HG03280 (cell line): ENCODE results near the gene PRXL2A.

Experiments used
- ATAC-seq: cut with Tn5 transposase; IDR thresholded peaks from one replicate; pipeline ENCODE4 v1.9.1; 2021; ENCODE audit warnings: mild to moderate bottlenecking, moderate library complexity; ENCODE audit not compliant: unreplicated experiment

Gene PRXL2A

GRCh38 chr10:80460399-80461207 is 52.3 kb downstream of the PRXL2A start:
- no peak for ATAC-seq

DNA sequence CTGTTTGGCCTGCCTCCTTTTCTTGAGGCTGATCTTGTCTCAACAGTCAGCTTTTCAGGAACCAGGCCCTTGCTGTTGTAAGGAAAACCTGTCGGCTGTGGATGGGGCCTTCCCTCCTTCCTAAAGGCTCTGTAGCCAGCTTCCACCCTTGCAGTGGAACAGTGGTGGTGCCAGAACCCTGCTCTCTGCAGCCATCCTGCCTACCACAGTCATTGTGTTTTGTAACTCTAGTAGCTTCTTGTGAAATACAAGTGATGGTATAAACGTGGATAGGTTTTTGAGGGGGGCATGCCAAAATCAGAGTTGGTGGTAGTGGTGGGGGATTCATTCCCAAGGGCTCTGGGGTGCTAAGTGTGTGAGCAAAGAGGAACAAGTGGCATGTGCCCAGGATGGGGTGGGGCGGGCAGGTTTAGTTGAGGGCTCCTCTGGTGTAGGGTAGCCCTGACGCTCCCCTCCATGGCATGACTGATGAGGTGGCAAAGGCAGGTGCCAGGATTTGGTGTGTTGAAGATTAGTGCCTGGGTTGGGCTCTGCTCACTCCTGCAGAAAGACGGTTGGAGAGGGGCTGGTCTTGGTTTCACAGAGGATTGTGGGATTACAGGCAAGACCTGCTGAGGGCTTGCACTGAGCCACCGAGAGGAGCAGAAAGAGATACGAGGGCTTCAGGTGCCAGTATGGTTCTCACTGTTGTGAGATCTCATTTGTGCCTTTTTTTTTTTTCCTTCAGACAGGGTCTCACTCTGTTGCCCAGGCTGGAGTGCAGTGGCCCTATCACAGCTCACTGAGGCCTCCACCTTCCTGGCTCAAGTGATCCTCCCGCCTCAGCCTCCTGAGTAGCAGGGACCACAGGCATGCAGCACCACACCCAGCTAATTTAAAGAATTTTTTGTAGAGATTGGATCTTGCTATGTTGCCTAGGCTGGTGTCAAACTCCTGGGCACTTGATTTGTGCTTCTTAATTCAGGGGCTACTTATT is 53.1 kb downstream of the PRXL2A start:
- ATAC-seq: no peak

DNA sequence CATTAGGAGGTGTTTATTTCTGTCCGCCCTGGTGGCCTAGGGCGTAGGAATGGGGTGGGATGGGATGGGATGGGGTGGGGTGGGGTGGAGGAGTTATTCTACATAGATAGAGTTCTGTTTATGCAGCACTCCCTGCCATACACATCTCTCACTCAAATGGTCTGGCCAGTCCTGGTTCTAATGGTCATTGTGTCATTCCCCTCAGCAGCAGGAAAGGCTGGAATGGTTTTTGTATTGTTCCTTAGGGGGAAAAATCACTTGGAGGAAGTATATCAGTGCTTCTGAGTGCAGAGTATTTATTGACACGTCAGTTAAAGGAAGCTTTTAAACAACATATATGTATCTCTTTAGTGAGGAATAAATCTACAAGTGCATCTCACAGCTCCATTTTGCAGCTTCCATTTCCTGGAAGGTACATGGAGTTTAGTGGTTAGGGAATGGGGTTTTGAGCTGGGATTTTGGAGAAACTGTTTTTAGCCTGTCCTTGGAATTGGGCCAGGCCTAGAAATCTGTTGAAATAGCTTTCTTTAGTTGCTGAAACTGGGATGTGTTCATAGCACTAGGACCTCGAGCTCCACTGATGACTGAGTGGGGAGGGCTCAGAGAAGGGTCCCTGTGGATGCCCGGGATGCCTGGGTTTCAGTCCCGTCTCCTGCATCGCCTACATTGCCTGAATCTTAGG is 54.1 kb downstream of the PRXL2A start:
- ATAC-seq: no peak

- ATAC-seq: no peak
These were observed 54.8 kb downstream of the PRXL2A start for GRCh38 chr10:80462981-80463741.

GRCh38 chr10:80463868-80464267 is 55.5 kb downstream of the PRXL2A start:
- no peak for ATAC-seq

DNA sequence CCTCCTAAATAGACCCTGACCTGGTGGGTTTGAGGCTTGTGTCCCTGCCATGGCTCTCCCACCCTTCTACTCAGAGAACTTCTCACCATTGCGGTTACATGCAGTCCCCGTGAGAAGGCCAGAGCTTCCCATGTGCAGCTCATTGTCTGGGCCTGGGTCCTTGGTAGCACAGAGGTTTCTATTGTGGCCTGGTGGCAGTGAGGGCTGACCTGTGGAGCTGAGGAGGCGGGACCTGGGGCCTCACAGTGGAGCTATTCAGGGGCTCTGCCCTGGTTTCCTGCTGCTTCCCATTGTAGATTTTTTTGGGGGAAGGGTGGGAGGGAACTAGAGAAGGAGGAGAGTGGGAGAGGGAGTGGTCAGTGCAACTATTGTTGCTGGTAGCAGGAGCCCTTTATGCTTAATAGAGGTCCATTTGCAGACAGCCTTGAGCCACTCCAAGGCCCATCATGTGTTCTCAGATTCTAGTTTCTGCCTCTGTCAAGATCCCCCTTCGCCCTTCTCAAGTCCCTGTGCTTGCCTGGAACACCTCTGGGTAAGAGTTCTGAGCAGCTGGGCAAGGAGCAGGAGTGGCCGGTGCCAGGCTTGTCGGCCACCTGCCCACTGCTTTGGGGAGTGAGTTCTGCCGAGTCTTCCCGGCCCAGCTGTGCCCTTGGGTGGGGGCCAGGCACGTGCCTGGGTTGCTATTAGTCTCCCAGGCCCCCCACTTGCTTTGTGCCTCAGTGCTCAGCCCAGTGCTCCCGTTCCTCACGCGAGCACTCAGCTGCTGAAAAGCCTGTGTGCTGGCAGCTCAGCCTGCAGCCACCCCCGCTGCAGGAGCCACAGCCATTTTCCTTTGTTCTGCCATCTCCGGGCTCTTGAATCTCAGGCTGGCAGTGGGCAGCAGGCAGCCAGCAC is 56.5 kb downstream of the PRXL2A start:
- no peak for ATAC-seq

- ATAC-seq: no peak
These were observed 57.1 kb downstream of the PRXL2A start for GRCh38 chr10:80465451-80465835.

GRCh38 chr10:80465839-80466590 is 57.7 kb downstream of the PRXL2A start:
- peak; percentile 48 for ATAC-seq

DNA sequence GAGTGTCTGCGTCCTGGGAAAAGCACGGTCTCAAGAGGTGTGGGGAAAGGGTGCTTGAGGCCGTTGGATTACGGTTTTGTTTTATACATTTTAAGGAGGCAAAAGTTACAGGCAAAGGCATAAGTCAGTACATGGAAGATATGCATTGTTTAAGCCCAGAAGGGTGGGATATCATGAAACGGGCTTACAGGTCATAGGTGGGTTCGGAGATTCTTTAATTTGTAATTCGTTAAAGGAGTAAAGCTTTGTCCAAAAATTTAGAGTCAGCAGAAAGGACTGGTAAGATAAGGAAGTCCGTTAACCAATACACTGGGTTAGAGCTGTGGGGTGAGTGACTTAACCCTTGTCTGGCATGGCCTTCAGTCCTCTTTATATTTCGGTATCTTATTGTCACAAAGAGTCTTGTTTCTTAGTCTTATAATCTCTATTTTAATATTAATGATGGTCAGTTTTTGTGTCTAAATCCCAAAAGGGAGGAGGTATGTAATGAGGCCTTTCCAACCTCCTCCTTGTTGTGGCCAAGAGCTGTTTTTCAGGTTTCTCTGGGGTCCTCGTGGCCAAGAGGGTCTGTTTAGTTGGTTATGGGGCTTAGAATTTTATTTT is 58.5 kb downstream of the PRXL2A start:
- no peak for ATAC-seq

- no peak for ATAC-seq
These were observed 59.7 kb downstream of the PRXL2A start for GRCh38 chr10:80468002-80468401.

DNA sequence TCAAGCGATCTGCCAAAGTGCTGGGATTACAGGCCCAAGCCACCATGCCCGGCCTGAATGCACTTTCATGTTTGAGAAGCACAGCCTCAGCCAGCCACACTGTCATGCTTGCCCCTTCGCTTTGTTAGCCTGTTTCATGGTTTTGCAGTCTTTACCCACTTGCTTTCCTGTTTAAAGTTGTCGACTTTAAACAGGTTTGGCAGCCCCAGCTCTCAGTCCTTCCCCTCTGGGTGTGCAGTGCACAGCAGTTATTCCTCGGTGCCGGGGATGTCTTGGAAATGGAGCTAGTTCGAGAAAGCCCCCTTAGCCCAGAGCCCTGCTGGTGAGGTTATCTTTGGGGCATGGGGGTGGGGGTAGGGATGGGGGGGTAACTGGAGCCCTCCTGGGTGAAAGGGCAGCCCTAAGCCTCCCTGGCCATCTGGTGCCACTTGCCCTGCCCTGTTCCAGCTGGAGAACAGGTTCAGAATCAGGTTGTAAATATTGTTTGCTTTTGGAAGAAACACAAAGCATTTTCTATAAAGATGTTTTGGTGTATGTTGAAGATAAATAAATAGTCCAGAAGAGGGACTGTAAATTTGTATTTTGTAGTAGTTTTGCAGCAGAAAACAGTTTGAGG is 60.6 kb downstream of the PRXL2A start:
- no peak for ATAC-seq

- no peak for ATAC-seq
These were observed 61.9 kb downstream of the PRXL2A start for GRCh38 chr10:80470266-80470665.

DNA sequence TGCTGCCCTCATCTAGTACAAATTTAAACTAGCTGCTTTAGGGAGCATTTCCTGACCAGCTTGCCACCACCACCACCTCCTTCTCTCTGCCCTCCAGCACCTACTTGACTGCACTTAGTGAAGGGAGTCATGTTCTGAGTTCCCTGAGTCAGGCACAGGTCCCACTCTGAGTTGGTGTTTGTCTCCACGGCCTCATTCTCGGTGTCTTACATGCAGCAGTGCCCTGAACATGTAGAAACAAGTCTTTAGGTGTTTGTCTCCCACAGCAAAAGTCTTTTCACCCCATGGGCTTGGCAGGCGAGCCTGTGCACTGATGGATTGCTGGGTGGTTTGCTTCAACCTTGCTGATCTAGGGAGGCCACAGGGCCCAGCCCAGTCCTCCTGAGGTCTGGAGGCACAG is 62.6 kb downstream of the PRXL2A start:
- ATAC-seq: no peak

DNA sequence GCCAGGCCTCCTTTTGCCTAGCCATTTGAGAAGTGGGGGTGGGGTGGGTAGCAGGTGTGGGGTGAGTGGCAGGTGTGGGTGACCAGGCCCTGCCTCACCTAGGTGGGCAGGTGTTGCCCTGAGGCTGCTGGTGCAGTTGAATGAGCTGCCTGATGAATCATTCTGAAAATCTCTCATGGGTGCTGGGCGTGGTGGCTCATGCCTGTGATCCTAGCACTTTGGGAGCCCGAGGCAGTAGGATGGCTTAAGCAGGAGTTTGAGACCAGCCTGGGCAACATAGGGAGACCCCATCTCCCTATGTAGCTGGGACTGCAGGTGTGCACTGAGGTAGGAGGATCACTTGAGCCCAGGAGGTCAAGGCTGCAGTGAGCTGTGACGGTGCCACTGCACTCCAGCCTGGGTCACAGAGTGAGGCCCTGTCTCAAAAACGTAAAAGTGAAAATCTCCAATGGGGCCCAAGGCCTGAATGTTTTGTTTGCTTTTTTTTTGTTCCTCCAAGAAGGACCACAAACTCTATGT is 63.4 kb downstream of the PRXL2A start:
- peak; percentile 66 for ATAC-seq

- ATAC-seq: peak; percentile 89
These were observed 64.1 kb downstream of the PRXL2A start for GRCh38 chr10:80472234-80473095.

- ATAC-seq: no peak
These were observed 64.8 kb downstream of the PRXL2A start for GRCh38 chr10:80473096-80473657.
